Epidermal melanocyte (primary cell): ENCODE data around the gene THUMPD1.
"Not testable (repeated sequence)": the region's sequence is repeated elsewhere in the genome, so short reads cannot be mapped to it uniquely, and the experiment has no call there.

ENCODE experiments used
- DNase-seq: peaks from one replicate; pipeline ENCODE4 v3.0.0; 2011; ENCODE audit warnings: low spot score; ENCODE audit not compliant: insufficient read length

Gene THUMPD1

DNA sequence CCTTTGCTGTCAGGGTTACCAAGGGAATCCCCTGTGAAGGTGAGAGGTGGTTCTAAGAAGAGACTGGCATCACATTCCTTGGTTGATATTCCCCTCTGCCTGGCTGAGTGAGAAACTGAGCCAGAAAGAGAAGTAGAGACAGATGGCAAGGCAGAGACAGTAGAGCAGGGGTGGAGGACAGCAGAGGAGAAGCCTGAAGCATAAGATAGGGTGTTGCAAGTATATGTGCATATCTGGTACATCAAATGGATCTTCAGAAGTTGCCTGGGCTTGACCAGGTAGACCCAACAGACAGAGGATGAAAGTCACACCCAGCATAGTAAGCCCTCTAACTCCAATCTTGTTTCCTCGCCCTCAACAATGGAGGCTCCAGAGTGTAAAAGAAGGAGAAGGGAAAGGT, 7.9 kb upstream of the THUMPD1 start:
- DNase-seq: no peak

DNA sequence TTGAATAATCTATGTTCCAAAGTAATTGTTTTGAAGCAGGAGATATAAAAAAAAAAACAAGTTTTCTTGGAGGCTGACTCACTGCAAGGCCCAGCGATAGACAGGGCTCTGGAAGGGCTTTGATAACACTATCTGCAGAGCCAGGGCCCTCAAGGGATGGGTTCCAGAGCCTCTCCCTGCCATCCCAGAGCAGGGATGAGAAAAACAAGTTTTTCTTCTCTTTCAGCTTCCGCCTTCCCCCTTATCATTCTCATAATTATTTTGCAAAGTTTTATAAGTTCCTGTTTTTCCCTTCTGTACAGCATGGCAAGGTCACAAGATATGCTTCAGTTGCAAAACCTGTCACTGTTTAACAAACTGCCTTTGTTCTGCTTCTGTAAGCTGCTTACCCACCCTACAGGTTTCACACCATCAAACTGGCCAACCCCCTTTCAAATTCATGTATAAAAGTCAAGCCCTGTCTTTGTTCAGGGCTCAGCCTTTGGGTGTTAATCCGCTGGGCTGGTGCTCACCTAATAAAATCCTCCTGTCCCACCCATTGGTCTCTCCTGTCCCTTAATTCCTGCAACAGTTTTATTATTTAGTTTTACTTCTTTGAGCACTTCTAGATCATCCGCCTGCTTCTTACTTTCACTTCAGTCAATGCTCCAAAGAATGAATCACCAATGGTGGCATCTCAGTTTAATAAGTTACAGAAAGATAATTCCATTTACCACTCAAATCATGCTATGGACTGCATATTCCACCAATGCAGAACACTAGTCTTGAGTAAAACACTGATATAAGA, 5.6 kb upstream of the THUMPD1 start:
- DNase-seq: no peak

DNA sequence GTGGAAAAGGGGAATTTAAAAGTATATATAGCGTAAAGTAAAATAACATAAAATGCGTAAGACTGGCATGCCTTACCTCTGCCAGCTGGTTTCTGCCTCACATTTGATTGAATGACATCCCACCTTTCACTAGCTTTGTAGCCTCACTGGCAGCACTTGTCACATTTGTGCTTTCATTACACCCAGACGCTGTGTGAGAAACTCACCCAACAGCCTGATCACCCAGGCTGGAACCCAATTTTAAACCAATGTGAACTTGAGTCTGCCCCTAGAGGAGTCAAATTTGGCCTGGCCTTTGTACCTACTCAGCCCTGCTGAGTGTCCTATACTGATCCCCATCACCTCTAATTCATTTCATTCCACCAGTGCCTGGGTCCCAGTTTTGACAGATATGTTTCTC, 4.8 kb upstream of the THUMPD1 start:
- no peak for DNase-seq

DNA sequence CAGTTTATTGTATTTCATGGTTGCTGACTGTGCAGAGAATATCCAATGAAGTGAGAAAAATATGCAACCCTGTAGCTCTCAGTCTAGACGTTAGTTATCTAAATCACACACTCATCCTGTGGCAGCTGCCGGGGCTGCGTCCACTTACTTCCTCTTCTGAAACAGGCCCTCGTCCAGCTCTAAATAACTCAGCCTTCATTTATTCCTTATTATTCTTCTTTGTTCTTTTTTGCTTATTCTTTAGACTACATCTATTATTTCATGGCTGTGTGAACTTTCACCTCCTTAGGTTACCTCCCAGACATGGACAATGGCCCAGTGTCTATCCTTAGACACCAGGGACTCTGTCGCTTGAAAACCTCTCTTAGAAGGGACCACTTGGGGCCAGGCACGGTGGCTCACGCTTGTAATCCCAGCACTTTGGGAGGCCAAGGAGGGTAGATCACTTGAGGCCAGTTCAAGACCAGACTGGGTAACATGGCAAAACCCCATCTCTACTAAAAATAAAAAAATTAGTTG, 3.4 kb upstream of the THUMPD1 start:
- no peak for DNase-seq

DNA sequence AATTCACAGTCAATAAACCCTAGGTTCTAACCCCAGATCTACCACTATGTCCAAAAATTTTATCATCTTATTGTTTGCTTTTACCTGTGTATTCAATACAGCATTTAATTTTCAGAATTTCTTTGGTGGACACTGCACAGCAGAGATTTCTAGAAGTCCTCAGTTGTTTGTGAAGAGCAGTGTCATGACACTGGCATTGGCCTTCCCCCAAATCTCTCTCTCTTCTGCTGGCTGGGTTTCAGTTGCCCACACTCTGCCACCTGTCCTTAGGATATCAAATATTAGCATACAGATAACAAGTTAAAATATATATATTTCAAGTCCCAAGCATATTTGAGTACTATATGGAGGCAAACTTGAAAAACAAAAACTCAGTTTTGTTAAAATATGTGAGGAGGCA, 2.0 kb upstream of the THUMPD1 start:
- DNase-seq: no peak

DNA sequence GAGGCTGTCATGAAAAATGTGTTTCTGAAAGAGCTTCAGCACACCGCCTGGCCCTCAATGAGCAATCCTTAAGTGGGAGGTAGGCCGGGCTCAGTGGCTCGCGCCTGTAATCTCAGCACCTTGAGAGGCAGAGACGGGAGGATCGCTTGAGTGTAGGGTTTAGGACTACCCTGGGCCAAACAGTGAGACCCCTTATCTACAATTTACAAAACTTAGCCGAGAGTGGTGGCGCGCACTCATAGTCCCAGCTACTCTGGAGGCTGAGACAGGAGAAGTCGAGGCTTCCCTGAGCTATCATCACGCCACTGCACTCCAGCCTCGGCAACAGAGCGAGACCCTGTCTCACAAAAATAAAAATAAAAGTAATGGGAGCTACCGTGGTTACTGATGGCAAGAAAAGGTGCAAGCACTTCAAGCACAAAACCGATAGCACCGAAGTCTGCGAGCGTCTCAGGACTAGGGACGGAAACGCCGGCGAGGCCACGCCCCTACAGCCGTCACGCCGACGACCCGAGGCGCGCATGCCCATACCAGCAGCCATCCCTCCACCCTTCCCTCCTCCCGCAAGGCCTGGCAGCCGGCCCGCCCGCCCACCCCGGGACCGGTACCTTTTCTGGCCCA, 607 bp downstream of the THUMPD1 start:
- peak; percentile 87 for DNase-seq

DNA sequence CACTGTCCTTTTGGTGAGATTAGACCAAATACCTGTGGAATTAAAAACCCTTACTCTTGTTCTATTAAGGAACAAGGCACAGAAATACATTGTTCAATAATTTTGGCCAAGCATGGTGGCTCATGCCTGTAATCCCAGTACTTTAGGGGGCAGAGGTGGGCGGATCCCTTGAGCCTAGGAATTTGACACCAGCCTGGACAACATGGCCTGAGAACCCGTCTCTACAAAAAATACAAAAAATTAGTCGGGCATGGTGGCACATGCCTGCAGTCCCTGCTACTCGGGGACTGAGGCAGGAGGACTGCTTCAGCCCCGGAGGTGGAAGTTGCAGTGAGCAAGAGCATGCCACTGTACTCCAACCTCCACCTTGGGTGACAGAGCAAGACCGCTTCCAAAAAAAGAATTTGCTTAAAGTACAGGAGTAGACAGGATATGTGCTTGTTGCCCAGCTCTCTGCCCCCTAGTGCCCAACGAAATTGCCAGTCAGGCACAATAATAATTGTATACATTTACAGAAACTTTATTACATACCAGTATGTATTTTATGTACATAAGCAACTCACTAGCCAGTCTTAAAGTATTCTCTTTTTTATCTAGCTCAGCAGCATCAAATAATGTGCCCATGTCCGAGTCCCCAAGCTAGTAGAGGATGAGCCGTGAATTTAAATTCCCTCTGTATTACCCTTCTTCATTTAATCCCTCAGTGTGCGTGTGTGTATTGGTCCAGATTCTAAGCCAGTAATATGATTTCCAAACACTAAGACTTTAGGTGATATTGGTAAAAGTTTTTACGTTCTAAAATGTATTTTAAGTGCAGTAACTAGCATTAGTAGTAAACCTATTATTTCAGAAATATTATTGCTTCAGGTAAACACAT, 1.4 kb downstream of the THUMPD1 start:
- DNase-seq: no peak

DNA sequence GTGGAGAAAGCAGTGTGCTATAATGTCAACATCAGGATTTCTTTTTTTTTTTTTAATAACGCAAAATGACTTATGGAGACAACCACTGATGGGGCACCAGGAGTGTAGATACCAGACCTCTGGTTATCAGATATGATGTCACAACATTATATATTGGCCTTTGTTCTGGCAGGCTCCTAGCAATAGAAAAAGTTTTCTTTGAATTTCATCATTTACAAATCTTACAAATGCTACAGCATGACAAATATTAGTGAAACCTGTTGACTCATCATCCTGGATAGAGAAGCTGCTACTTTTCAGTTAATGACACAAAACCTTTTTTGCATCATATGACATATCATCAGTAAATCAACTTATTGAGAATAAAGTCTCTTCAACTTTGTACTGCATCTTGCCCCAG, 6.1 kb downstream of the THUMPD1 start:
- no peak for DNase-seq

DNA sequence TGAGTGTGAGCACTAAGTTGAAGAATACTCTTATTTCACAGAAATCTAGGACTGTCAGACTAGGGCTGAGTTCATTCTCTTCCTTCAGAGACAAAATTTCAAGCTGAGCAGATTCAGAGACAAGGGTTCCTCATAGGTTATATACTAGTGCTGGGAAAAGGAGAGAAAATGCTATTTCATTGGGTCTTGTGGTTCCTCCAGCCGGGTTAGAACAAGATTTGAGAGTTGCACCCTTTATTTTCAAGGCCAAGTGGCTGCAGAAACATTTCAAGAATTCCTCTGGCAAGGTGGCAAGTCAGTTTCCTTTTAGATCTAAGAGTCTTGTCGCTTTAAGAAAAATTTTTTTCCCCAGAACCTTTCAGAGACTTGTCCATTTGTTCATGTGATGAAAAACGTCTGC, 6.8 kb downstream of the THUMPD1 start:
- DNase-seq: no peak

DNA sequence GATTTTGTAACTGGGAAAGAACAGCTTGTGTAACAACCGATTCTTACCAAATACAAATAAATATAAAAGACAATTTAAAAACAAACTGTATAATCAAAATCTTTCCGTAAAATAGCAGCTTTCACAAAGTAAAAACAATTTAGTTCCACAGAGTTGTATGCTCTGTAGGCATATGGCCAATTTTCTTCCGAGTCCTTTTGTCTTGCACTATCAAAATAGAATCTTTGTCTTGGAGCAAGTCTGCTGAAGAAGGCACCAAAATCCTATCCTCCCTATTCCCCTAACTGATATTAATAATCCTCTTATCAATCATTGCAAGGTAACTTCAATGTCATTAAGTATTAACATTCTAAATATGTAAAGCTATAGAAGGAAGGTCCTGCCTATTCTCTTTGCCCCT, 7.6 kb downstream of the THUMPD1 start:
- no peak for DNase-seq

DNA sequence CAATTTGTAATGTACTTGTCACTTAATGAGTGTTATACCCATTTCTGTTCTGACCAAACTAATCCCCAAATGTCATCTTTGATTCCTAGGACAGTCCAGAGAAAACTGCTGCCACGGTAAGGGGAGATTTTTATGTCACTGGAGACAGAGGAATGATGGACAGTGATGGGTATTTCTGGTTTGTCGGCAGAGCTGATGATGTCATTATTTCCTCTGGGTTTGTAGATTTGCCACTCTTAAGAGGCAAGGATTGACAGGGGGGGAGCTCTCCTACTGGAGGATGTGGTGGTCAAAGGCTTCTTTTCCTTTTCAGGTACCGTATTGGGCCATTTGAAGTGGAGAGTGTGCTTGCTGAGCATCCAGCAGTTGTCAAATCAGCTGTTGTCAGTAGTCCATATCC, 12.5 kb downstream of the THUMPD1 start:
- no peak for DNase-seq

DNA sequence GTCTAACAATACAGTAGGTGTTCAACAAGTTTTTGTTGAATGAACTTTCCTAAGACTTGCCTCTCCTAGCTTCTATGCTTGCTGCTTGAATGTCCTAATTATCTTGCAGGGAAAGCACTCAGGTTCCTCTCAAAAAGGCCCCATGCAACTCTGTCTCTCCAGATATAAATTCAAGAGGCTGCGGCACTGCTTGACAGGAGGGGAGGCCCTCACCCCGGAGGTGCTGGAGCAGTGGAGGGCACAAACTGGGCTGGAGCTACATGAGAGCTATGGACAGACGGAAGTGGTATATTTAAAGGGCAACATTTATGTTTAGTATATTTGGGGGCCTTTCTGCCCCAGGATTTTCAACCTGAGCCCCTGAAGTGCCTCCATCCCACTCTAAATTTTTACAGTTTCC, 14.4 kb downstream of the THUMPD1 start:
- no peak for DNase-seq

DNA sequence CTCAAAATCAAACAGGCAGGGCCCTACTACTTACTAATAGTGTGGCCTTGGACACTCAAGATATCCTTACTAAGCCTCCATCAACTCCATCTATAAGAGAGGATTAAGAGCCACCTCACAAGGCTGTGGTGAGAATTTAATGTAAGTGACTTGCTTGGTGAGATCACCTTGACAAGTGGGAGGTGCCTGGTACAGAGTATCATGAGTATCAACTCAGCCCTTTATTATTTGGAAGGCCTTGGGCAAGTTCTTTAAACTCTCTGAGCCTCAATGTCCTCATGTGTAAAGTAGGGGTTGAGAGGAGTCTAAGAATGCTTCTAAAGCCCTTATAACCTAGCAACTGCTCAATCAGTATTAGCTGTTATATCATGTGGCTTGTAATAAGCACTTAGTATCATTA, 15.0 kb downstream of the THUMPD1 start:
- no peak for DNase-seq

DNA sequence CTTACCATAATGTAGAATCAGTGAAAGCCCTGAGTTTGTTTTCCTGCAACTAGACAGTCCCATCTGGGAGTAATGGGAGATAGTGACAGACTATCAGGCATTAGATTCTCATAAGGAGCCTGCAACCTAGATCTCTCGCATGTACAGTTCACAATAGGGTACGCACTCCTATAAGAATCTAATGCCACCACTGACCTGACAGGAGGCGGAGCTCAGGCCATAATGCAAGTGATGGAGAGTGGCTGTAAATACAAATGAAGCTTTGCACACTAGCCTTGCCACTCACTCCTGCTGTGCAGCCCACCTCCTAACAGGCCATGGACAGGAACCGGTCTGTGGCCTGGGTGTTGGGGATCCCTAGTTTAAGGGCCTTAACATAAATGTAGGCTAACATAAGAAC, 21.4 kb downstream of the THUMPD1 start:
- DNase-seq: no peak

DNA sequence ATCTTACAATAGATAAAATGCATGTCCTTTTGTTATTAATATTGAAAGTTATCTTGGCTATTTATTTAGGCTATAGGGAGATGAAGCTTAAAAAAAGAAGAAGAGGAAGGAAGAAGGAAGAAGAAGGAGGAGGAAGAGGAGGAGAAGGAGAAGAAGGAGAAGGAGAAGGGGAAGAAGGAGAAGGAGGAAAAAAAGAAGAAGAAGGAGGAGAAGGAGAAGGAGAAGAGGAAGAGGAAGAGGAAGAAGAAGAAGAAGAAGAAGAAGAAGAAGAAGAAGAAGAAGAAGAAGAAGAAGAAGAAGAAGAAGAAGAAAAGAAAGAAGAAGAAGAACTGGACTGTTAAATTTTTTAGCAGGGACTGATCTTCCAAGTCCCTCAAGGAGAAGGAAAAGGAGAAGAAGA, 23.9 kb downstream of the THUMPD1 start:
- DNase-seq: not testable (repeated sequence)

DNA sequence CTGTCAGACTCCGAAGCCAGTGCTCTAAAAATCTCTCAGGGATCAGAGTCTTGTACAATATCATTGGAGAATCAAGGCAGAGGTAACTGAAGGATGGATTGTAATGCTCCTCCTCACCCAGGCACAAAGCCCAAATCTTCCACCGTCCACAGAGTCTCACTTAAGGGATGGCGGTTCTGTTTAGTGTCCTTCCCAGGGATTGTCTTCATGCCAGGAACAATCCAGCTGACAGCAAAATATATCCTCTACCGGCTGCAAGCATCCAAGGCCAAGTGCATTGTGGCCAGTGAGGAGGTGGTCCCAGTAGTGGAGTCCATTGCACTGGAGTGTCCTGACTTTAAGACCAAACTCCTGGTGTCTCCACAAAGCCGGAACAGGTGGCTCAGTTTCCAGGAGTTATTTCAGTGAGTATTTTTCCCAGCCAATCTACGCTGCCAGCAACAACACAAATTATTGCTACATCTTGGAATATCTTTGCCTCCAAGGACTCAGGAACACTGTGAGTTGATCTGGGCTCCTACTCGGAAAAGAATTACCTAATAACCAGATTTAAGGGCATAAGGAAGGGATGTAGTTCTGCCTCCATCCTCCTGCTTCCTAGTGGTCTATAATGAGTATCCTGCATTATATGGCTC, 30.2 kb downstream of the THUMPD1 start:
- DNase-seq: no peak

DNA sequence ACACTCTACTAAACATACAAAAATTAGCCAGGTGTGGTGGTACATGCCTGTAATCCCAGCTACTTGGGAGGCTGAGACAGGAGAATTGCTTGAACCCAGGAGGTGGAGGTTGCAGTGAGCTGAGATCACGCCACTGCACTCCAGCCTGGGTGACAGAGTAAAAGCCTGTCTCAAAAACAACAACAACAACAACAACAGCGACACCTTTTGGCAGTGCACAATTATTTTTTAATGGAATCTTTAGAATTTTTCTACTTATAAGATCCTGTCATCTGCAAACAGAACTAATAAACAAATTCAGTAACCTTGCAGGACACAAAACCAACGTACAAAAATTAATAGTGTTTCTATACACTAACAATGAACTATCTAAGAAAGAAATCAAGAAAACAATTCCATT, 33.5 kb downstream of the THUMPD1 start:
- not testable (repeated sequence) for DNase-seq

DNA sequence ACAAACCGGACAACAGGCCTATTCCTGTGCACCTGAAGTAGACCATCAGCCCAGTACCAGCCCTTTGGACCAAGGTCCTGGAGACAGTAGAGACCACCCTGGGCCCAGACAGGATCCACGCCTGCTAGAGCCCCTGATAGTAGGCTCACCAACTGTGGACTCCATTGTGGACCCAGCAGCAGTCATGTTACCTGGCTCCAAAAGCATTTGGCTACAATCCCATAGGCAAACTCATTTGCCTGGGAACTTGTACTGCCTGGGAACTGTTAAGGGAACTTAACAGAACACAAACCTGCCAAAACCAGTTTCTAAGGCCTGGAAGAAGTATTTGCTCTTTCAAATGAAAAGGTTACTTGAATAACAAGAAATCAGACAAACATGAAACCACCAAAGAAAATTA, 34.2 kb downstream of the THUMPD1 start:
- no peak for DNase-seq

DNA sequence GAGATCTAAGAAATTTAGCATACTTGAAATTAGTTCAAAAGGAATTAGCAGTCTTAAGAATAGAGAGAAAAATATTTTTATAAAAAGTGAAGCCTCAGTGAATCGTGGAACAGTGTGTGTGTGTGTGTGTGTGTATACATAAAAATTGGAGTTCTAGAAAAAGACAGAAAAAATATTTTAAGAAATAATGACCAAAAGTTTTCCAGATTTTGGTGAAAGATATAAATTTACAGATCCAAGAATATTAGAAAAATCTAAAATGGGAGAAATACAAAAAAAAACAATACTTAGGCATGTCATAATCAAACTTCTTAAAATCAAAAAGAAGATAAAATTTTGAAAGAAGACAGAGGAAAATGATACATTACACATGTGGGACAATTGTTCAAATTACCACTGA, 35.6 kb downstream of the THUMPD1 start:
- not testable (repeated sequence) for DNase-seq

DNA sequence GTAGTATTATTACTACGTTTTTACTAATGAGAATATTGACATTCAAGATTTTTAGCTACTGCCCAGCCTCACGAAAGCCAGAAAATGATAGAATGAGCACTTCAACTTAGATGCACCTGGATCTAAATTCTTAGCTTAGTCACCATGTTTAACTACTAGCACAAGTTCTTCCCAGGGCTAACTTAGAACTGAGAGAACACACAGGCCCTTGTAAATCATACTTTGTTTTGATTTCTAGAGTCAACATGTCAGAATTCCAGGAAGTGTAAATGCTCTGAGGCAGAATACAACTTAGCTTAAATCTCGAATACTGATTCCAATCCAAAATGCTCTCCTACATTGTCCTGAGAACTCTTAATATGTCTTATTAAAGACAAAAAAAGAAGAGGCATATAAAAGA, 37.3 kb downstream of the THUMPD1 start:
- DNase-seq: no peak

DNA sequence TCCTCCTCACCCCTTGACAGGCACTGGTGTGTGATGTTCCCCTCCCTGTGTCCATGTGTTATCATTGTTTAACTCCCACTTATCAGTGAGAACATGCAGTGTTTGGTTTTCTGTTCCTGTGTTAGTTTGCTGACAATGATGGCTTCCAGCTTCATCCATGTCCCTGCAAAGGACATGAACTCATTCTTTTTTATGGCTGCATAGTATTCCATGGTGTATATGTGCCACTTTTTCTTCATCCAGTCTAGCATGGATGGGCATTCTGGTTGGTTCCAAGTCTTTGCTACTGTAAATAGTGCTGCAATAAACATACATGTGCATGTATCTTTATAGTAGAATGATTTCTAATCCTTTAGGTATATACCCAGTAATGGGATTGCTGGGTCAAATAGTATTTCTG, 39.9 kb downstream of the THUMPD1 start:
- DNase-seq: not testable (repeated sequence)

DNA sequence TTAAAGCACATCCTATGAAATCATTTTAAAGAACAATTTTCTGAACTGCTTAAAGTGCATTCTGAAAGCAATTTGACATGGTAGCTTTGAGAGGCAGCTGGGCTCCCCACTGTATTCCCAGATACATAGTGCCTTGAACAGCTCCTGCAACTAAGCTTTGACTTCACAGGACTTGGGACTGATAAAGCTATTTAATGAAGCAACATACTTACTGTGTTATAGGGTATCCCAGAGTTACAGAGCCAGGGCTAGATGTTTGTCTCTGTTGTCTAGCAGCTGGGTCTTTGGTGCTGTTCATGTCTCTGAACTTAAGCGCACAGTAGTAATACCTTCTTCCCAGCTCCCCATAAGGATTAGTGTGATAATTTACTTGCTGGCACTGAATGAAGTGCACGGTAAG, 45.0 kb downstream of the THUMPD1 start:
- no peak for DNase-seq
